BJ (cell line): ENCODE results near the gene MSLN. TPM values are rescaled to one million over a fixed set of nuclear protein-coding genes. Genes with fewer than 3 reads are reported as not detected.

Source experiments
- CTCF ChIA-PET: fragments of 350-600 bp; formaldehyde crosslinking; extraction: SDS; loops from one replicate; lab custom pipeline; 2021; ENCODE audit warnings: antibody characterized with exemption, inconsistent platforms; lab: Yijun Ruan, JAX
- POLR2A ChIA-PET: fragments of 300-600 bp; sonication (Branson Sonifier 250); formaldehyde crosslinking; extraction: SDS; loops from one replicate; lab custom pipeline; 2021; ENCODE audit warnings: antibody characterized with exemption; lab: Charles Lee
- DNase-seq: peaks from one replicate; pipeline ENCODE4 v3.0.0-alpha.2; 2011; ENCODE audit warnings: low read depth
- H3K27me3 ChIP-seq: 2 replicates; pipeline ENCODE4 v1.6.0; 2011; ENCODE audit warnings: low read length; ENCODE audit not compliant: control insufficient read depth, insufficient read depth
- H3K36me3 ChIP-seq: 2 replicates; pipeline ENCODE4 v1.5.1; 2011; ENCODE audit warnings: low read length; ENCODE audit not compliant: control insufficient read depth, insufficient read depth
- H3K4me3 ChIP-seq: 2 replicates; pipeline ENCODE4 v1.5.1; 2011; ENCODE audit warnings: low read depth, mild to moderate bottlenecking, control low read depth, low read length
- polyA plus RNA-seq: library from polyadenylated mRNA; depleted of rRNA; stranded (reverse); fragments of >200 nt; gene quantifications from 2 replicates; pipeline ENCODE4 v1.2.3, GENCODE V29; 2011
- TF ChIP-seq, protein P1 (sequence below): IDR thresholded peaks from 2 replicates; pipeline ENCODE4 v1.5.1; 2011; ENCODE audit warnings: low read depth, mild to moderate bottlenecking, control low read depth, inconsistent platforms, low read length, moderate library complexity; ENCODE audit not compliant: insufficient read depth

MSLN gene
- polyA plus RNA-seq, 1 experiment = 0.67 TPM

DNA sequence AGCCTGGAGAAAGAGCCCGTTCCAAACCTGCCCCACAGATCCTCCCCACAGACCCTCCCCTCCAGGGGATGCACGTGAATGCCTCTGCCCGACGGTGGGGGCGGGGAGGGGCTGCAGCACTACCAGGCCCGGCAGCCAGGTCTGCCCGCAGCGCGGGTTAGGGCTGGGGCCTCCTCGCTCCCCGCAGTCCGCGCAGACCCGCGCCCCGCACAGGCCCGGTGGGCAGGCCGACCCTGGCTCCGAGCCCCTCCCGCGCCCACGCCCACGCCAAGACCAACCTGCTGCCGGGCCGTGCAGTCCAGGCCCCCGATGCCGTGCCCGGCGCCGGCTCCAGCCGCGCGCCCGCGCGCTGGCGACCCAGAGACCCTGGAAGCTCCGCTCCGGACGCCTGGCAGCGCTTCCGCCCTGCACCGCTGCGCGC lies 27.5 kb downstream of the MSLN start, which contains the start of gene RPUSD1:
Gene RPUSD1 (minus strand): TSS at position 404 of the 421 bp plus-strand sequence. CDS start 644 bp downstream, outside the sequence.
- ChIA-PET CTCF (interaction anchor here (0.9 to 7.8 kb wide), 4 partner anchors 60 to 269 kb away, joined by 3 to 120 read pairs (median 4); partner anchors contain the start of gene METRN), POLR2A (interaction anchor here (0.5 kb wide), 1 partner anchor 84 kb away, joined by 4 read pairs; no protein-coding TSS in a partner anchor)
- Histone ChIP-seq H3K36me3 (peaks cover 11% of the 10 kb centered on the region), H3K27me3 (no peaks in the 10 kb centered on the region), H3K4me3 (peak within 1 kb of the TSS; percentile 96)
- TF ChIP-seq, protein P1, sequence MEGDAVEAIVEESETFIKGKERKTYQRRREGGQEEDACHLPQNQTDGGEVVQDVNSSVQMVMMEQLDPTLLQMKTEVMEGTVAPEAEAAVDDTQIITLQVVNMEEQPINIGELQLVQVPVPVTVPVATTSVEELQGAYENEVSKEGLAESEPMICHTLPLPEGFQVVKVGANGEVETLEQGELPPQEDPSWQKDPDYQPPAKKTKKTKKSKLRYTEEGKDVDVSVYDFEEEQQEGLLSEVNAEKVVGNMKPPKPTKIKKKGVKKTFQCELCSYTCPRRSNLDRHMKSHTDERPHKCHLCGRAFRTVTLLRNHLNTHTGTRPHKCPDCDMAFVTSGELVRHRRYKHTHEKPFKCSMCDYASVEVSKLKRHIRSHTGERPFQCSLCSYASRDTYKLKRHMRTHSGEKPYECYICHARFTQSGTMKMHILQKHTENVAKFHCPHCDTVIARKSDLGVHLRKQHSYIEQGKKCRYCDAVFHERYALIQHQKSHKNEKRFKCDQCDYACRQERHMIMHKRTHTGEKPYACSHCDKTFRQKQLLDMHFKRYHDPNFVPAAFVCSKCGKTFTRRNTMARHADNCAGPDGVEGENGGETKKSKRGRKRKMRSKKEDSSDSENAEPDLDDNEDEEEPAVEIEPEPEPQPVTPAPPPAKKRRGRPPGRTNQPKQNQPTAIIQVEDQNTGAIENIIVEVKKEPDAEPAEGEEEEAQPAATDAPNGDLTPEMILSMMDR = no peak
- DNase-seq = no peak

DNA sequence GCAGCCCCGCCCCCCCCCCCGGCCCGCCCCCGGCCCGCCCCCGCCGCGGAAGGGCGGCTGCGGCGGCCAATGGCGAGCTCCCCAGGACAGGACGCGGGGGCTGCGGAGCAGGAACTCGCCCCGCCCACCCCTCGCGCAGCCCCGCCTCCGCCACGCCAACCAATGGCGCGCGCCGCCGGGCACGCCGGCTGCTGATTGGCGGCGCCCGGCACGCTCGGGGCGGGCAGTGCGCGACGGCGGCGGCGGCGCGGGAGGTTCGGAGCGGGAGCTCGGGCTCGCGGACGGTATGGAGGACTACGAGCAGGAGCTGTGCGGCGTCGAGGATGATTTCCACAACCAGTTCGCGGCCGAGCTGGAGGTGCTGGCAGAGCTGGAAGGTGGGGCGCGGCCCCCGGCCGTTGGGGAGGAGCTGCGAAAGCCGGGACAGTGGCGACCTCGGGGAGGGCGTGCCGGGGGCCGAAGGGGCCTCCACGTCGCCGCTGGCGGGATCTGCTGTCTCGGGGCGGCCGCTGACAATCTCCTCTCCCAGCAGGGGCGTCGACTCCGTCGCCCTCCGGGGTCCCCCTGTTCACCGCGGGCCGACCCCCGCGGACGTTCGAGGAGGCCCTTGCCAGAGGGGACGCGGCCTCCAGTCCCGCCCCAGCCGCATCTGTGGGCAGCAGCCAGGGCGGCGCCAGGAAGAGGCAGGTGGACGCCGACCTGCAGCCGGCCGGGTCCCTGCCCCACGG lies 28.0 kb downstream of the MSLN start, which contains the start of gene CHTF18:
Gene CHTF18 (plus strand): TSS at position 222 of the 728 bp plus-strand sequence. CDS start 65 bp downstream, at position 287.
- ChIA-PET CTCF (interaction anchor here (0.9 to 7.8 kb wide), 4 partner anchors 61 to 269 kb away, joined by 3 to 120 read pairs (median 4); partner anchors contain the start of gene METRN), POLR2A (interaction anchor here (0.5 kb wide), 1 partner anchor 84 kb away, joined by 4 read pairs; no protein-coding TSS in a partner anchor)
- Histone ChIP-seq H3K36me3 (peaks cover 11% of the 10 kb centered on the region), H3K27me3 (no peaks in the 10 kb centered on the region), H3K4me3 (peak within 1 kb of the TSS; percentile 96)
- TF ChIP-seq, protein P1 = no peak
- peak; percentile 35 for DNase-seq

DNA sequence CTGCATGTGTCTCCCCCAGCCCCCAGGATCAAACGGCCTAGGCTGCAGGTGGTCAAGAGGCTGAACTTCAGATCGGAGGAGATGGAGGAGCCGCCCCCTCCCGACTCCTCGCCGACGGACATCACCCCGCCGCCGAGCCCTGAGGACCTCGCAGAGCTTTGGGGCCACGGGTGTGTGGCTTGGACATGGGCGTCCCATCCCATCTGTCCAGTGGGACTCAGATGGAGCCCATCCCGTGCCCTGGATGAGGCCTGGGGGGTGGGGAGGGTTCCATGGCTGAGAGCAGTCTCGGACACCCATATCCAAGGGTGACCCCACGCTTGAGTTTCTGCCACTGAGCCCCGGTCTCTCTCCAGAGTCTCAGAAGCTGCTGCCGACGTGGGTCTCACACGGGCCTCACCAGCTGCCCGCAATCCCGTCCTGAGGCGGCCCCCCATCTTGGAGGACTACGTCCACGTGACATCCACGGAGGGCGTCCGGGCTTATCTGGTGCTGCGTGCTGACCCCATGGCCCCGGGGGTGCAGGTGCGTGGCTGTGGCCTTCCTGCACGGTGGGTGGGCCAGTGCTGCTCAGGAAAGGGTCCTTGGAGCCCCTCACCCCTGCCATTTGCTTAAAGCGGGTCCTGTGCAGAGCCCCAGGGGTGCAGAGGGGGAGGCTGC lies 28.8 kb downstream of the MSLN start:
- DNase-seq = no peak
- Histone ChIP-seq H3K27me3 (no peaks in the 10 kb centered on the region), H3K36me3 (peaks cover 11% of the 10 kb centered on the region), H3K4me3 (peak overlapping the region; percentile 94)
- TF ChIP-seq, protein P1 = no peak
- ChIA-PET CTCF (interaction anchor here (7.8 kb wide), 1 partner anchor 75 kb away, joined by 120 read pairs; the partner anchor contains the start of gene METRN), POLR2A (no interaction called here)

DNA sequence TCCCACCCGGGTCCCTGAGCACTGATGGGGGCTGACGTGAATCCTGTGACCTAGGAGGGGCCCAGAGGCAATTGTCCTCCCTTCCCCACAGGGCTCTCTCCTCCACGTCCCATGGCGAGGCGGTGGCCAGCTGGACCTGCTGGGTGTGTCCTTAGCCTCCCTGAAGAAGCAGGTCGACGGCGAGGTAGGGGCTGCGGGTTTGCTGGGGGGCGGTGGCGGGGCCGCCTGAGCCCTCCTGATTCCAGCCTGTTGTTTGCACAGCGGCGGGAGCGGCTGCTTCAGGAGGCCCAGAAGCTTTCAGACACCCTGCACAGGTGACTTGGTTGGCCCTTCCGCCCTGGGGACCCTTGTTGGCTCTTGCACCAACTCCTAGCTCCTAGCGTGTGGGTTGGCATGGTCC lies 29.6 kb downstream of the MSLN start:
- ChIA-PET CTCF (interaction anchor here (7.8 kb wide), 1 partner anchor 76 kb away, joined by 120 read pairs; the partner anchor contains the start of gene METRN), POLR2A (no interaction called here)
- H3K36me3 ChIP-seq = peaks cover 11% of the 10 kb centered on the region
- H3K27me3 ChIP-seq = no peaks in the 10 kb centered on the region
- TF ChIP-seq, protein P1 = no peak
- H3K4me3 ChIP-seq = no peak overlapping the region
- no peak for DNase-seq
